NCI-H187 treated with DMSO at 0.1 percent for 48 hours (cell line): ENCODE data around the gene PAOX.

ENCODE experiments used
- DNase-seq: peaks from one replicate; lab custom pipeline; 2025; lab: John Stamatoyannopoulos, UW

The PAOX gene

GRCh38 chr10:133379152-133379800 is at the start of gene PAOX:
PAOX (plus strand) TSS chr10:133379262; CDS start chr10:133379317, 55 bp downstream.
- no peak for DNase-seq

GRCh38 chr10:133329491-133330202 is 49.4 kb upstream of the PAOX start:
- DNase-seq, result no peak

GRCh38 chr10:133332936-133333699 is 45.9 kb upstream of the PAOX start:
- no peak for DNase-seq

- DNase-seq, result no peak
These were observed 44.4 kb upstream of the PAOX start for GRCh38 chr10:133334503-133335245.

- no peak for DNase-seq
These were observed 43.6 kb upstream of the PAOX start for GRCh38 chr10:133335246-133336117.

GRCh38 chr10:133336118-133336576 is 42.9 kb upstream of the PAOX start:
- no peak for DNase-seq

GRCh38 chr10:133336577-133337369 is 42.3 kb upstream of the PAOX start, which contains the start of gene CALY:
CALY (minus strand) TSS chr10:133336896; CDS start chr10:133328989, 7,907 bp downstream.
- DNase-seq, result no peak

- DNase-seq, result no peak
These were observed 41.7 kb upstream of the PAOX start for GRCh38 chr10:133337370-133337725.

GRCh38 chr10:133338080-133339071 is 40.7 kb upstream of the PAOX start:
- no peak for DNase-seq

- DNase-seq, result no peak
These were observed 39.2 kb upstream of the PAOX start for GRCh38 chr10:133339708-133340380.

- DNase-seq, result no peak
These were observed 37.1 kb upstream of the PAOX start for GRCh38 chr10:133341983-133342382.

GRCh38 chr10:133342942-133343341 is 36.1 kb upstream of the PAOX start:
- no peak for DNase-seq

- no peak for DNase-seq
These were observed 35.5 kb upstream of the PAOX start for GRCh38 chr10:133343558-133343957.

- no peak for DNase-seq
These were observed 34.8 kb upstream of the PAOX start for GRCh38 chr10:133344236-133344635.

- DNase-seq, result no peak
These were observed 32.6 kb upstream of the PAOX start for GRCh38 chr10:133346413-133346812.

- no peak for DNase-seq
These were observed 31.1 kb upstream of the PAOX start for GRCh38 chr10:133347710-133348517.

GRCh38 chr10:133349160-133349568 is 29.9 kb upstream of the PAOX start:
- DNase-seq, result no peak
